NB4 (cell line): ENCODE data around the gene KRTCAP2.

Experiments
- MYC ChIP-seq: IDR thresholded peaks from 2 replicates; pipeline ENCODE4 v1.6.1; 2011; ENCODE audit warnings: low read depth, low read length
- POLR2A ChIP-seq: IDR thresholded peaks from 2 replicates; pipeline ENCODE4 v1.6.1; 2011; ENCODE audit warnings: mild to moderate bottlenecking; ENCODE audit not compliant: insufficient read length; ENCODE audit errors: extremely low read depth
- TF ChIP-seq, protein P1 (sequence below): IDR thresholded peaks from one replicate; pipeline ENCODE4 v1.5.1; 2012; ENCODE audit warnings: low read depth, low read length
- TF ChIP-seq, protein P2 (sequence below): IDR thresholded peaks from 2 replicates; pipeline ENCODE4 v1.6.1; 2011; ENCODE audit warnings: low read depth, low read length

DNA sequence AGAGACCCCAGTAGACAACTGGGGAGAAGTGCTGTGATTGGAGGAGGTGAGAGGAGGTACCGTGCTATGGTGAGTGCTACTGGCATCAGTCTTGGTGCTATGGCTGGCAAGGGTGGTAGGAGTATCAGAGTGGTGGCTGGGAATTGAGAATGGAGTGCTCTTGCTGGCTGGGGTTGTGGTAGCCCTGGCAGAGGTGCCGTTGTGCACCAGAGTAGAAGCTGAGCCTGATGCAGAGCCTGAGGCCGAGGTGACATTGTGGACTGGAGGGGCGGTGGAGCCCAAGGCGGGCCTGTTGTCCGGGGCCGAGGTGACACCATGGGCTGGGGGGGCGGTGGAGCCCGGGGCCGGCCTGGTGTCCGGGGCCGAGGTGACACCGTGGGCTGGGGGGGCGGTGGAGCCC lies 15.2 kb upstream of the KRTCAP2 start:
- TF ChIP-seq POLR2A (no peak), MYC (no peak)
- TF ChIP-seq, protein P1, sequence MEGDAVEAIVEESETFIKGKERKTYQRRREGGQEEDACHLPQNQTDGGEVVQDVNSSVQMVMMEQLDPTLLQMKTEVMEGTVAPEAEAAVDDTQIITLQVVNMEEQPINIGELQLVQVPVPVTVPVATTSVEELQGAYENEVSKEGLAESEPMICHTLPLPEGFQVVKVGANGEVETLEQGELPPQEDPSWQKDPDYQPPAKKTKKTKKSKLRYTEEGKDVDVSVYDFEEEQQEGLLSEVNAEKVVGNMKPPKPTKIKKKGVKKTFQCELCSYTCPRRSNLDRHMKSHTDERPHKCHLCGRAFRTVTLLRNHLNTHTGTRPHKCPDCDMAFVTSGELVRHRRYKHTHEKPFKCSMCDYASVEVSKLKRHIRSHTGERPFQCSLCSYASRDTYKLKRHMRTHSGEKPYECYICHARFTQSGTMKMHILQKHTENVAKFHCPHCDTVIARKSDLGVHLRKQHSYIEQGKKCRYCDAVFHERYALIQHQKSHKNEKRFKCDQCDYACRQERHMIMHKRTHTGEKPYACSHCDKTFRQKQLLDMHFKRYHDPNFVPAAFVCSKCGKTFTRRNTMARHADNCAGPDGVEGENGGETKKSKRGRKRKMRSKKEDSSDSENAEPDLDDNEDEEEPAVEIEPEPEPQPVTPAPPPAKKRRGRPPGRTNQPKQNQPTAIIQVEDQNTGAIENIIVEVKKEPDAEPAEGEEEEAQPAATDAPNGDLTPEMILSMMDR = no peak
- TF ChIP-seq, protein P2, sequence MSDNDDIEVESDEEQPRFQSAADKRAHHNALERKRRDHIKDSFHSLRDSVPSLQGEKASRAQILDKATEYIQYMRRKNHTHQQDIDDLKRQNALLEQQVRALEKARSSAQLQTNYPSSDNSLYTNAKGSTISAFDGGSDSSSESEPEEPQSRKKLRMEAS = no peak
